IMR-90 (cell line): ENCODE measurements around the gene LOX. TPM values are rescaled to one million over a fixed set of nuclear protein-coding genes. Genes with fewer than 3 reads are reported as not detected.

Source experiments
- ATAC-seq: fragments of 200-7000 bp; cut with Tn5 transposase; 2 replicates; pipeline ENCODE4 v1.9.1; 2020; ENCODE audit warnings: low read depth, mild to moderate bottlenecking, moderate library complexity
- BruUV-seq: library from RNA; stranded (reverse); fragments of 400-500 nt; replicated peaks from 2 replicates; lab custom pipeline; 2021; lab: Mats Ljungman, UMichigan
- CTCF ChIA-PET: fragments of 300-600 bp; formaldehyde crosslinking; extraction: SDS; loops from one replicate; lab custom pipeline; 2021; ENCODE audit warnings: antibody characterized with exemption; lab: Yijun Ruan, JAX
- POLR2A ChIA-PET: fragments of 300-600 bp; sonication (Branson Sonifier 250); formaldehyde crosslinking; loops from one replicate; lab custom pipeline; 2022; ENCODE audit warnings: antibody characterized with exemption; ENCODE audit not compliant: unreplicated experiment; lab: Charles Lee
- DNase-seq: peaks from one replicate; pipeline ENCODE4 v3.0.0; 2013
- H2AFZ ChIP-seq: replicated peaks from 2 replicates; pipeline ENCODE3; 2013; ENCODE audit warnings: low read length, mild to moderate bottlenecking; ENCODE audit not compliant: poor library complexity
- H2AK5ac ChIP-seq: 2 replicates; pipeline ENCODE4 v1.6.1; 2013; ENCODE audit warnings: low read depth, low read length, inconsistent platforms
- H2AK9ac ChIP-seq: replicated peaks from 2 replicates; pipeline ENCODE3; 2013; ENCODE audit warnings: mild to moderate bottlenecking, low read depth, low read length, moderate library complexity; ENCODE audit not compliant: poor library complexity
- H2BK120ac ChIP-seq: 2 replicates; pipeline ENCODE4 v1.6.1; 2013; ENCODE audit warnings: low read depth, low read length, inconsistent platforms
- H2BK15ac ChIP-seq: 3 replicates; pipeline ENCODE4 v1.6.1; 2013; ENCODE audit warnings: low read depth, low read length, inconsistent platforms
- H2BK20ac ChIP-seq: 2 replicates; pipeline ENCODE4 v1.6.1; 2013; ENCODE audit warnings: low read depth, mild to moderate bottlenecking, inconsistent platforms, low read length, moderate library complexity
- H2BK5ac ChIP-seq: 2 replicates; pipeline ENCODE4 v1.6.1; 2013; ENCODE audit warnings: mild to moderate bottlenecking, low read depth, low read length, inconsistent platforms; ENCODE audit not compliant: poor library complexity, severe bottlenecking
- H3K14ac ChIP-seq: replicated peaks from 2 replicates; pipeline ENCODE4 v1.6.1; 2013; ENCODE audit warnings: low read depth, low read length, inconsistent platforms
- H3K18ac ChIP-seq: 2 replicates; pipeline ENCODE4 v1.6.1; 2013; ENCODE audit warnings: low read depth, low read length, control low read depth
- H3K23ac ChIP-seq: 2 replicates; pipeline ENCODE4 v1.6.1; 2013; ENCODE audit warnings: low read depth, low read length, inconsistent platforms
- H3K27ac ChIP-seq: 2 replicates; pipeline ENCODE4 v1.5.1; 2013; ENCODE audit warnings: mild to moderate bottlenecking, control low read depth, low read length; ENCODE audit not compliant: insufficient read depth
- H3K27me3 ChIP-seq: 2 replicates; pipeline ENCODE4 v1.6.1; 2013; ENCODE audit warnings: low read length; ENCODE audit not compliant: control insufficient read depth, insufficient read depth
- H3K36me3 ChIP-seq: 2 replicates; pipeline ENCODE4 v1.6.1; 2013; ENCODE audit warnings: low read length, mixed read lengths; ENCODE audit not compliant: control insufficient read depth, insufficient read depth
- H3K4ac ChIP-seq: 2 replicates; pipeline ENCODE4 v1.6.1; 2013; ENCODE audit warnings: low read depth, low read length, inconsistent platforms
- H3K4me1 ChIP-seq: 2 replicates; pipeline ENCODE4 v1.6.1; 2013; ENCODE audit warnings: low read length, mixed read lengths; ENCODE audit not compliant: control insufficient read depth, insufficient read depth
- H3K4me2 ChIP-seq: 2 replicates; pipeline ENCODE4 v1.6.1; 2013; ENCODE audit warnings: low read depth, mild to moderate bottlenecking, control low read depth, low read length, moderate library complexity
- H3K4me3 ChIP-seq: 2 replicates; pipeline ENCODE4 v1.5.1; 2013; ENCODE audit warnings: low read depth, mild to moderate bottlenecking, control low read depth, low read length, moderate library complexity; ENCODE audit not compliant: insufficient read depth
- H3K56ac ChIP-seq: 2 replicates; pipeline ENCODE4 v1.6.1; 2013; ENCODE audit warnings: low read length, inconsistent platforms; ENCODE audit not compliant: insufficient read depth; ENCODE audit errors: extremely low read depth
- H3K79me1 ChIP-seq, 2 experiments: 2 replicates each; pipeline ENCODE4 v1.6.1; 2013; ENCODE audit warnings: low read length in 2 of 2, inconsistent platforms in 1 of 2, low read depth in 1 of 2
- H3K9ac ChIP-seq: 2 replicates; pipeline ENCODE4 v1.6.1; 2013; ENCODE audit warnings: low read depth, low read length, control low read depth
- H3K9me1 ChIP-seq: 2 replicates; pipeline ENCODE4 v1.6.1; 2013; ENCODE audit warnings: low read length, inconsistent platforms; ENCODE audit not compliant: insufficient read depth
- H3K9me3 ChIP-seq: 2 replicates; pipeline ENCODE4 v1.6.1; 2013; ENCODE audit warnings: low read length; ENCODE audit not compliant: control insufficient read depth, insufficient read depth
- H4K20me1 ChIP-seq: 2 replicates; pipeline ENCODE4 v1.6.1; 2013; ENCODE audit warnings: low read length, inconsistent platforms; ENCODE audit not compliant: insufficient read depth
- H4K5ac ChIP-seq: 2 replicates; pipeline ENCODE4 v1.6.1; 2013; ENCODE audit warnings: mild to moderate bottlenecking, low read depth, low read length, control low read depth
- H4K8ac ChIP-seq, 2 experiments: 2 replicates each; pipeline ENCODE4 v1.6.1; 2013; ENCODE audit warnings: low read depth in 2 of 2, low read length in 2 of 2, control low read depth in 1 of 2, inconsistent platforms in 1 of 2
- H4K91ac ChIP-seq: 2 replicates; pipeline ENCODE4 v1.6.1; 2013; ENCODE audit warnings: low read depth, low read length, inconsistent platforms; ENCODE audit not compliant: insufficient read depth
- CHD1 ChIP-seq: IDR thresholded peaks from 2 replicates; pipeline ENCODE4 v1.6.1; 2012; ENCODE audit warnings: low read depth, low read length, improper control_type of control experiment
- FOS ChIP-seq: fragments of 150-350 bp; IDR thresholded peaks from 2 replicates; pipeline ENCODE4 v1.6.1; 2016; ENCODE audit warnings: low read depth, low read length
- POLR2A ChIP-seq: IDR thresholded peaks from 2 replicates; pipeline ENCODE4 v1.6.1; 2012; ENCODE audit warnings: mild to moderate bottlenecking, low read depth, low read length
- dilution Hi-C: fragments of 300-500 bp; cut with HindIII; formaldehyde crosslinking; loops from one replicate; pipeline ENCODE4 v1.14.3; 2018; ENCODE audit warnings: low sequenced_read_pairs; ENCODE audit not compliant: unreplicated experiment
- in situ Hi-C: fragments of 300-500 bp; cut with MboI; formaldehyde crosslinking; loops from 3 replicates; pipeline ENCODE4 v1.14.3; 2019; ENCODE audit warnings: low sequenced_read_pairs, inconsistent platforms, mixed read lengths
- intact Hi-C: fragments of 100-400 bp; cut with micrococcal nuclease; formaldehyde crosslinking; loops from 2 replicates; pipeline ENCODE4 v1.10.0; 2022
- polyA plus RNA-seq, 3 experiments: library from polyadenylated mRNA; depleted of rRNA; stranded (reverse); fragments of >200 nt; gene quantifications; 2 replicates each; pipeline ENCODE4 v1.2.3, GENCODE V29; 2012; ENCODE audit warnings: low replicate concordance in 1 of 3
- total RNA-seq: library from RNA; depleted of rRNA; stranded (reverse); fragments of >200 nt; gene quantifications from 2 replicates; pipeline ENCODE4 v1.2.3, GENCODE V29; 2012
- TF ChIP-seq, protein P1 (sequence below): fragments of 150-350 bp; IDR thresholded peaks from 2 replicates; pipeline ENCODE4 v1.6.1; 2016; ENCODE audit warnings: low read depth, mild to moderate bottlenecking, low read length, moderate library complexity, borderline replicate concordance
- TF ChIP-seq, protein P2 (sequence below): fragments of 150-350 bp; IDR thresholded peaks from 2 replicates; pipeline ENCODE4 v1.6.1; 2017; ENCODE audit warnings: mild to moderate bottlenecking, antibody characterized with exemption, low read length, low read depth

The LOX gene
- total and polyA plus RNA-seq, 2 of the 4 experiments (the other 2 are of a cell fraction): 277 to 662 TPM

DNA sequence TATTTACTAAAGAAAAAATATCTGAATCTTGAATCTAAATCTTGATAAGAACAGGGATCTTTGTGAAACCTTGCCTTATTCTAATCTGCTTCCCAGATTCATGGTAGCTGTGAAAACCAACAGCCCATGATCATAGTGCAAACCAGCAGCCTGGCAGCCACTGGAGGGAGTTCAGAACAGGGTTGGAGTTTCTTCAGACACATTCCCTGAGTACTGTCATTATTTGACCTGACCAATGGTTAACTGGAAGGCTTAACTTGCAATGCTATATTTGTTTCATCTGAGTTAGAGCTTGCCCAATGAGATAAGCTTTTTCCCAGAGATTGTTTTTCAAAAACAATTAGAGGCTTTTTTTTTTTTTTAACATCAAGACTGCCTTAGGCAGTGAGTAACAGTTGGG is 47.8 kb downstream of the LOX start:
- H2BK120ac ChIP-seq: no peak overlapping the region
- DNase-seq: no peak
- 0 out of 2 replicates have a peak overlapping the region, but pooled peaks have one; percentile 16 for H2BK20ac ChIP-seq
- H3K4me3 ChIP-seq: no peak overlapping the region
- no peak overlapping the region for H2AK5ac ChIP-seq
- ChIA-PET POLR2A (no interaction called here), CTCF (no interaction called here)
- H3K14ac ChIP-seq: no peak overlapping the region
- peaks cover 2% of the 10 kb centered on the region for H3K36me3 ChIP-seq
- H3K9ac ChIP-seq: no peak overlapping the region
- H2BK15ac ChIP-seq: no peak overlapping the region
- H3K79me1 ChIP-seq: peaks cover 3 to 10% of the 10 kb centered on the region in 2 experiments; a peak in 2 of 4 replicates
- H2AK9ac ChIP-seq: no peak overlapping the region
- no peak overlapping the region for H2BK5ac ChIP-seq
- no peaks in the 10 kb centered on the region for H3K27me3 ChIP-seq
- H3K56ac ChIP-seq: no peak overlapping the region
- intact Hi-C loops: no loop called here
- no TSS peak for BruUV-seq
- H3K23ac ChIP-seq: no peak overlapping the region
- peak; percentile 48 for ATAC-seq
- no peaks in the 10 kb centered on the region for H3K4me1 ChIP-seq
- in situ Hi-C loops: no loop called here
- no peak overlapping the region for H2AFZ ChIP-seq
- no peak for TF ChIP-seq CHD1
- TF ChIP-seq POLR2A: no peak
- TF ChIP-seq, protein P1, sequence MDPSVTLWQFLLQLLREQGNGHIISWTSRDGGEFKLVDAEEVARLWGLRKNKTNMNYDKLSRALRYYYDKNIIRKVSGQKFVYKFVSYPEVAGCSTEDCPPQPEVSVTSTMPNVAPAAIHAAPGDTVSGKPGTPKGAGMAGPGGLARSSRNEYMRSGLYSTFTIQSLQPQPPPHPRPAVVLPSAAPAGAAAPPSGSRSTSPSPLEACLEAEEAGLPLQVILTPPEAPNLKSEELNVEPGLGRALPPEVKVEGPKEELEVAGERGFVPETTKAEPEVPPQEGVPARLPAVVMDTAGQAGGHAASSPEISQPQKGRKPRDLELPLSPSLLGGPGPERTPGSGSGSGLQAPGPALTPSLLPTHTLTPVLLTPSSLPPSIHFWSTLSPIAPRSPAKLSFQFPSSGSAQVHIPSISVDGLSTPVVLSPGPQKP: no peak
- TF ChIP-seq, protein P2, sequence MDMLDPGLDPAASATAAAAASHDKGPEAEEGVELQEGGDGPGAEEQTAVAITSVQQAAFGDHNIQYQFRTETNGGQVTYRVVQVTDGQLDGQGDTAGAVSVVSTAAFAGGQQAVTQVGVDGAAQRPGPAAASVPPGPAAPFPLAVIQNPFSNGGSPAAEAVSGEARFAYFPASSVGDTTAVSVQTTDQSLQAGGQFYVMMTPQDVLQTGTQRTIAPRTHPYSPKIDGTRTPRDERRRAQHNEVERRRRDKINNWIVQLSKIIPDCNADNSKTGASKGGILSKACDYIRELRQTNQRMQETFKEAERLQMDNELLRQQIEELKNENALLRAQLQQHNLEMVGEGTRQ: no peak
- no peak for TF ChIP-seq FOS
- H3K4me2 ChIP-seq: no peak overlapping the region
- H4K8ac ChIP-seq: no peak overlapping the region
- no peak overlapping the region for H4K91ac ChIP-seq
- dilution Hi-C loops: no loop called here
- H3K27ac ChIP-seq: no peak overlapping the region
- H3K18ac ChIP-seq: no peak overlapping the region
- H3K9me3 ChIP-seq: no peaks in the 10 kb centered on the region
- no peak overlapping the region for H4K5ac ChIP-seq
- H3K9me1 ChIP-seq: no peaks in the 10 kb centered on the region; the same call in 1 of the 2 replicates
- no peak overlapping the region for H3K4ac ChIP-seq
- no peaks in the 10 kb centered on the region for H4K20me1 ChIP-seq
